D721Med (cell line): Measurements from ENCODE around the gene ZNF205.

Experiments
- DNase-seq: peaks from one replicate; pipeline ENCODE4 v3.0.0; 2011; ENCODE audit warnings: low spot score; ENCODE audit not compliant: insufficient read length
- FAIRE-seq: peaks from 2 replicates; lab custom pipeline; 2011; peaks lifted over from hg19 to GRCh38; lab: Jason Lieb, UNC
- TF ChIP-seq, protein P1 (sequence below): IDR thresholded peaks from 2 replicates; pipeline ENCODE4 v1.5.1; 2012; ENCODE audit warnings: mild to moderate bottlenecking, control low read depth; ENCODE audit not compliant: insufficient read depth; ENCODE audit errors: missing control alignments

The ZNF205 gene

DNA sequence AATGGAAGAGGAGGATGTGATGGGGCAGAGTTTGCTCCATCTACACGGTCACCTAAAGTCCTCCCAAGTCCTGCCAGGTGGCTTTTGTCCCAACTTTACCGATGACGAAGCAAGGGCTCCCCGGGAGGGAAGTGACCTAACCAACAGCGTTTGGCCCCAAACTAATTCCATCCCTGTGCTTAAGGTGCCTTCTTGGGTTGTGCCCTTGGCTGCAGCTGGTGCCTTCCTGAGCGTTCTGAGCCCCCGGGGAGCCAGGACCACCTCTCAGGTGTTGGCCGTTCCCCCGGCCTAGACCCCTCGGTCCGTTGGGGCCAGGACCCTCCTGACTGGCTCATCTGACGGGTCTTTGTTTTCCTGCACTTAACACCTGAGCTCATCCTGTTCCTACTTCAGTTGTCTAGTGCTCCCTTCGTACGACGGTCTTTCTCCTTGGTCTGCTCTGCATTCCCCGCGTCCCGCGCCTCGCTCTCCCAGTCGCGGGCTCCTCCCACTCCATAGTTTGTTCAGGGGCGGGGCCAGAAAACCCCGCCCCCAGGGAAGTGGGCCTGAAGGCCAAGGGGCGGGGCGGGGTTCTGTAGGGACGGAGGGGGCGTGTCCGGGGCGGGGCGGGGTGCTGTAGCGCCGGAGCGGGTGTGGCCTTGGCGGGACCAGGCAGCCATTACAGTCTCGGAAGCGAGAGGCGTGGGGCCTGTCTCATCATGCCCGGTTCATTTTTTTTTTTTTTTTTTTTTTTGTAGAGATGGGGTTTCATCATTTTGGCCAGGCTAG is 12.5 kb upstream of the ZNF205 start:
- peak; percentile 93 for DNase-seq
- no peak for FAIRE-seq

DNA sequence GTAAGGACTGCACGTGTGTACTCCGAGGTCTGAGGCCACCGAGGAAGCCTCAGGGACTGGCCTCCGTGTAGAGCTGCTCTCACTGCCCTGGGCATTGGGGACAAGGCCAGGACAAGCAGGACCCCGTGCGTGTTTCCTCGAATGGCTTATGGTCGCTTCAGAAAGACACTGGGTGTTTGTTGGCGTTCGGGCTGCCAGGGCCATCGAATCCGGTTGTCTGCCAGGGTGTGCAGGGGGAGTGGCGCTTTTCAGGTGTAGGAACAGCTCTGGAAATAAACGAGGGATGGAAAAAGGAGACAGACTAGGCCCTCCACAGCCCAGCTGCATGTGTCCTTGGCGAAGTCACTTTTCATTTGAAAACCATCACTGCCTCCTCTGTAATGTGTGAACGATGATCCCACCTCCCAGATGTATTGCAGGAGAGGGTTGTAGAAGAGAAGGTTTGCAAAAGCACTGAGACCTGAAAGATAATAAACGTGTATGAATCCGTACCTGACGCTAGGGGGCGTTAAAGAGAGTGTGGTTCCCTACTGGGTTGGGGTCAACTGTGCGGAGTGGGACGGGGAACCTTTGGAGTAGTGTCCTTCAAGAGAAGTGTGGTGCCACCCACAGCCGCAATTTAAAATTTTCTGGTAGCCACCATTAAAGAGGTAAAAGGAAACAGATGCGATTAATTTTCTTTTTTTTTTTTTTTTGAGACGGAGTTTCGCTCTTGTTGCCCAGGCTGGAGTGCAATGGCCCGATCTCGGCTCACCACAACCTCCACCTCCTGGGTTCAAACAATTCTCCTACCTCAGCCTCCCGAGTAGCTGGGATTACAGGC is 11.2 kb upstream of the ZNF205 start:
- DNase-seq (peak; percentile 51), FAIRE-seq (no peak)
- TF ChIP-seq, protein P1, sequence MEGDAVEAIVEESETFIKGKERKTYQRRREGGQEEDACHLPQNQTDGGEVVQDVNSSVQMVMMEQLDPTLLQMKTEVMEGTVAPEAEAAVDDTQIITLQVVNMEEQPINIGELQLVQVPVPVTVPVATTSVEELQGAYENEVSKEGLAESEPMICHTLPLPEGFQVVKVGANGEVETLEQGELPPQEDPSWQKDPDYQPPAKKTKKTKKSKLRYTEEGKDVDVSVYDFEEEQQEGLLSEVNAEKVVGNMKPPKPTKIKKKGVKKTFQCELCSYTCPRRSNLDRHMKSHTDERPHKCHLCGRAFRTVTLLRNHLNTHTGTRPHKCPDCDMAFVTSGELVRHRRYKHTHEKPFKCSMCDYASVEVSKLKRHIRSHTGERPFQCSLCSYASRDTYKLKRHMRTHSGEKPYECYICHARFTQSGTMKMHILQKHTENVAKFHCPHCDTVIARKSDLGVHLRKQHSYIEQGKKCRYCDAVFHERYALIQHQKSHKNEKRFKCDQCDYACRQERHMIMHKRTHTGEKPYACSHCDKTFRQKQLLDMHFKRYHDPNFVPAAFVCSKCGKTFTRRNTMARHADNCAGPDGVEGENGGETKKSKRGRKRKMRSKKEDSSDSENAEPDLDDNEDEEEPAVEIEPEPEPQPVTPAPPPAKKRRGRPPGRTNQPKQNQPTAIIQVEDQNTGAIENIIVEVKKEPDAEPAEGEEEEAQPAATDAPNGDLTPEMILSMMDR, result peak; percentile 52

More for the DNA sequence above, 12.5 kb upstream of the ZNF205 start:
- TF ChIP-seq, protein P1, result no peak

DNA sequence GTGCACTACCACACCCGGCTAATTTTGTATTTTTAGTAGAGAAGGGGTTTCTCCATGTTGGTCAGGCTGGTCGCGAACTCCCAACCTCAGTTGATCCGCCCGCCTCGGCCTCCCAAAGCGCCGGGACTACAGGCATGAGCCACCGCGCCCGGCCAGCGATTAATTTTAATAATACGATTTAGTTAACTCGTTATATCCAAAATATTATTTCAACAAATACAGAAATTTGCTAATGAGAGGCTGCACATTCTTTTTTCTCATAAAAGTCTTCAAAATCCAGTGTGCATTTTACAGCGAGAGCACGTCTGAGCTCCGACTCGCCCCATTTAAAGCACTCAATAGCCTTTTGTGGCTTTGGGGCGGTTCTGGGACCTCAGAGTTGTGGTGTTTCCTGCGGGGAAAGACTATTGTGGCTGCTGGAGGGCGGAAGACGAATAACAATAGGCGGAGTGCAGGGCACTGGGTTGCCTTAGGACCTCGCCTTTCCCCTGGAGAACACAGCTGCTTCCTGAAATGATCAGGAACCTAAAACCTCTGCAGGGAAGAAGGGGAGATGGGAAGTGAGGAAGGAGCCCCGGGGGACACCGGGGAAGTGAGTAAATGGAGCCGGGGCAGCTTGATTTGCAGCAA is 10.4 kb upstream of the ZNF205 start:
- TF ChIP-seq, protein P1, result no peak
- FAIRE-seq, result no peak
- DNase-seq, result no peak

DNA sequence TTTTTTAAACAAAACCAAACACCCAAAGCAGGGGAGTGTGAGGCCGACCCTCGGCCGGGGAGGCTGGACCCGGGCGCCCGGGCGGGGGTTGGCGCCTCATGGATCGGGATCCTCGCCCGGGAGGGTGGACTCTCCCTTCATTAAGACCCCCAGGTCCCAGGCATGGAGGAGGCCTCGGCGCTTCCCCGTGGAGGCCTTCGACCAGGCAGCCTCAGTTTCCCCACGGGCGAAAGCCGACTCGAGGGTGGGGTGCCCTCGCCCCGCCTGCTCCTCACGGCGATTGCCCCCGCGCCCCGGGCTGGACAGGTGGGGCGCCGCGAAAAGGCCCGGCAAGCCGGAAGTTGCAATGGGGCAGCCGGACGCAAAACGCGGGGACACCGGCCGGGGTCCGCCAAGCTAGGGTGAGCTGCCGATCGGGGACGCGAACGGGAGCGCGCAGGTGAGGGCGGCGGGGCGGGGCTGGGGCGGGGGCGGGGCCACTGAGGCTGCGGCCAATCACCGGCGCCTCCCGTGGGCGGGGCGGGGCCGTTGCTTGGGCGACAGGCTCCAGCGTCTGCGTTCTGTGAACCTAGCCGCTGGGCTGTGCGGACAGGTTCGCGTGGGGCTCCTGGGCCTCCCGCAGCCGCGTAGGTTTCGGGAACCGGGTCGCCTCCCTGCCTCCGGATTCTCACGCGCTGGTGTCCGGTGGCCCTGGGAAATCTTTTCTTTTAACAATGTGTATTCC is 6.0 kb upstream of the ZNF205 start:
- no peak for FAIRE-seq

DNA sequence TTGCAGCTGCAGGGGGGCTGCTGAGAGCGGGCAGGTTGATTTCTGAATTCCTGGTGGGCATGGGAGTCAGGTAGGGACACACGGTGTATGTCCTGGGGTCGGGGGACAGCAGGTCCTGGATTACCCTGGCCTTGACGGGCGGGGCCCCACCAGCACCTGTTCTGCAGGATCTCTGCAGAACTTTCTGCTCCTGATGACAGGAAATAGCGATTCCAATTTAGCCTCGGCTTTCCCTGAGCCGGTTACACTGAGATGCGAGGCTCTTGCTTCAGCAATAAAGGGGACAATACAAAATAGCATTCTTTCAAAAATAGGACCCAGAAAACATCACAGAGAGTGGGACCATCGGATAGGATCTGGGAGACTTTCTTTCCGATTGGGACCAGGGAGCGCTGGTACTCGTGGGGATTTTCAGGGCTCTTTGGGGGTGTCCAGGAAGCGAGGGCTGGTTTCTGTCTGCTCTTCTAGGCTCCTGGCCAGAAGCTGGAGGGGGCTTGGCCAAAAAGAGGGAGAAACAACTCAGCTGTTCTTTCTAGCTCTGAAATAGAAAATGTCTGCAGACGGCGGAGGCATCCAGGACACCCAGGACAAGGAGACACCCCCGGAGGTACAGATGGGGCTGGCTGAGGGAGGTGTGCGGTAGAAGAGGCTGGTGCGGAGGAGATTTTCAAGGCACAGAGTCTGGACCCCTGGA is 642 bp downstream of the ZNF205 start:
- TF ChIP-seq, protein P1, result no peak
- peak; percentile 13 for DNase-seq
- no peak for FAIRE-seq

More for the DNA sequence above, 6.0 kb upstream of the ZNF205 start:
- peak; percentile 98 for DNase-seq
- TF ChIP-seq, protein P1, result no peak
